SH-SY5Y (cell line): Measurements from ENCODE around the gene OBSCN.

ENCODE experiments used
- GATA2 ChIP-seq: IDR thresholded peaks from 2 replicates; pipeline ENCODE4 v1.6.1; 2011; ENCODE audit warnings: mild to moderate bottlenecking, low read depth, low read length
- GATA3 ChIP-seq: IDR thresholded peaks from 2 replicates; pipeline ENCODE4 v1.6.1; 2011; ENCODE audit warnings: low read depth, mild to moderate bottlenecking, low read length, moderate library complexity

DNA sequence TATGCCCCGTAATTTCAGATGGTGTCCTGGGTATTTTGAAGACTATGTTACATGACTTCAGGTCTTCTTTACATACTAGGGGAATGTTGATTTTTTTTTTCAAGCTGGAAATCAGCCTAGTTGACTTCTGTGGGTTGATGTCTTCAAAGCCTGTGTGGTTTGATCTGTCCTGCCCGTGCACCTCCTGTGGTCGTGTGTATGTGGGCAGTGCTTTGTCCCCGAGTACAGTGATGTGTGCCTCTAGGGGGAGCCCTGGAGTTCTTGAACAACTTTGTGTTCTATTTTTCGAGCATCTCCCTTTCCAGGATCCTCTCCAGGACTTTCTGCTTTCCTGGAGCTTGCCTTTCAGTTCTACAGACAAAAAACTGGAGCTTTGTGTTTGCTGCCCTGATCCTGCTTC, 28.9 kb downstream of the OBSCN start:
- TF ChIP-seq GATA3 = no peak
- no peak for TF ChIP-seq GATA2
